HG03521 (cell line): ENCODE results near the gene NDUFAF2.
"Not testable (repeated sequence)": the region's sequence is repeated elsewhere in the genome, so short reads cannot be mapped to it uniquely, and the experiment has no call there.

ENCODE experiments used
- ATAC-seq: cut with Tn5 transposase; IDR thresholded peaks from one replicate; pipeline ENCODE4 v1.9.1; 2021; ENCODE audit warnings: mild to moderate bottlenecking, moderate library complexity; ENCODE audit not compliant: unreplicated experiment

NDUFAF2 gene

GRCh38 chr5:60944904-60945812 lies at the start of gene NDUFAF2, which contains the start of gene ERCC8:
Gene NDUFAF2 (plus strand): TSS chr5:60945205. CDS start chr5:60945256, 51 bp downstream.
Gene ERCC8 (minus strand): TSS chr5:60945070. CDS start chr5:60945008, 62 bp downstream.
- ATAC-seq: peak; percentile 100

GRCh38 chr5:60896991-60897390 lies 48.0 kb upstream of the NDUFAF2 start:
- no peak for ATAC-seq

GRCh38 chr5:60903356-60903755 lies 41.6 kb upstream of the NDUFAF2 start:
- no peak for ATAC-seq

GRCh38 chr5:60916646-60917045 lies 28.4 kb upstream of the NDUFAF2 start:
- no peak for ATAC-seq

- no peak for ATAC-seq
Measured at GRCh38 chr5:60918466-60918865, 26.5 kb upstream of the NDUFAF2 start.

- no peak for ATAC-seq
Measured at GRCh38 chr5:60927450-60927849, 17.6 kb upstream of the NDUFAF2 start.

- ATAC-seq: no peak
Measured at GRCh38 chr5:60929024-60929423, 16.0 kb upstream of the NDUFAF2 start.

GRCh38 chr5:60943624-60944023 lies 1.4 kb upstream of the NDUFAF2 start:
- no peak for ATAC-seq

GRCh38 chr5:60945813-60946187 lies 795 bp downstream of the NDUFAF2 start:
- ATAC-seq: no peak

- no peak for ATAC-seq
Measured at GRCh38 chr5:60948738-60949137, 3.7 kb downstream of the NDUFAF2 start.

- ATAC-seq: no peak
Measured at GRCh38 chr5:60955239-60955638, 10.2 kb downstream of the NDUFAF2 start.

GRCh38 chr5:60958088-60958487 lies 13.1 kb downstream of the NDUFAF2 start:
- ATAC-seq: no peak

- ATAC-seq: no peak
Measured at GRCh38 chr5:60958712-60959111, 13.7 kb downstream of the NDUFAF2 start.

GRCh38 chr5:60959156-60959555 lies 14.2 kb downstream of the NDUFAF2 start:
- no peak for ATAC-seq

- ATAC-seq: no peak
Measured at GRCh38 chr5:60960591-60960990, 15.6 kb downstream of the NDUFAF2 start.

GRCh38 chr5:60961685-60962084 lies 16.7 kb downstream of the NDUFAF2 start:
- ATAC-seq: no peak

- ATAC-seq: no peak
Measured at GRCh38 chr5:60972231-60972630, 27.2 kb downstream of the NDUFAF2 start.

GRCh38 chr5:60977956-60978737 lies 33.1 kb downstream of the NDUFAF2 start:
- no peak for ATAC-seq

- no peak for ATAC-seq
Measured at GRCh38 chr5:60978968-60979367, 34.0 kb downstream of the NDUFAF2 start.

GRCh38 chr5:60980511-60980910 lies 35.5 kb downstream of the NDUFAF2 start:
- no peak for ATAC-seq

GRCh38 chr5:60982127-60982526 lies 37.1 kb downstream of the NDUFAF2 start:
- not testable (repeated sequence) for ATAC-seq

- no peak for ATAC-seq
Measured at GRCh38 chr5:60989790-60990189, 44.8 kb downstream of the NDUFAF2 start.
